Measurements from ENCODE around the gene VPS4A.

Gene VPS4A

DNA sequence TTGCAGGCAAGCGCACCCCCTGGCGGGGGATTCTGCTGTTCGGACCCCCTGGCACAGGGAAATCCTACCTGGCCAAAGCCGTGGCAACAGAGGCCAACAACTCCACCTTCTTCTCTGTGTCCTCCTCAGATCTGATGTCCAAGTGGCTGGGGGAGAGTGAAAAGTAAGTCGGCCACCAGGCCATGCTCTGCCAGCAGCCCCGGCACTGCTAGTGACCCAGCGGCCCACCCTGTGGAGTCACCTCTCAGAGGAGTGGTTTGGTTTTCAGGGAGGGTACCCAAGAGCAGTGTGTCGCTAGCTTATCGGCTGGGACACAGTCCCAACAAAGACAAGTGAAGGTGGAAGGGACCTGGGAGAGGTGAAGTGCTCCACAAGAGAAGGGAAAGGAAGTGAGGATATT lies 8.2 kb downstream of the VPS4A start:
- TF ChIP-seq CSDC2 (CRISPR knock-in tag; IDR thresholded peaks at IDR 0.05): no peak
- no peak for TF ChIP-seq ISL1 (CRISPR knock-in tag; IDR thresholded peaks at IDR 0.05)
- TF ChIP-seq TCF4 (CRISPR knock-in tag; IDR thresholded peaks at IDR 0.05; ENCODE audit: borderline replicate concordance): no peak
- no peak for TF ChIP-seq ZC3H10 (CRISPR knock-in tag; IDR thresholded peaks at IDR 0.05)
- TF ChIP-seq ESRRG (CRISPR knock-in tag; IDR thresholded peaks at IDR 0.05): no peak
- TF ChIP-seq, protein P1, sequence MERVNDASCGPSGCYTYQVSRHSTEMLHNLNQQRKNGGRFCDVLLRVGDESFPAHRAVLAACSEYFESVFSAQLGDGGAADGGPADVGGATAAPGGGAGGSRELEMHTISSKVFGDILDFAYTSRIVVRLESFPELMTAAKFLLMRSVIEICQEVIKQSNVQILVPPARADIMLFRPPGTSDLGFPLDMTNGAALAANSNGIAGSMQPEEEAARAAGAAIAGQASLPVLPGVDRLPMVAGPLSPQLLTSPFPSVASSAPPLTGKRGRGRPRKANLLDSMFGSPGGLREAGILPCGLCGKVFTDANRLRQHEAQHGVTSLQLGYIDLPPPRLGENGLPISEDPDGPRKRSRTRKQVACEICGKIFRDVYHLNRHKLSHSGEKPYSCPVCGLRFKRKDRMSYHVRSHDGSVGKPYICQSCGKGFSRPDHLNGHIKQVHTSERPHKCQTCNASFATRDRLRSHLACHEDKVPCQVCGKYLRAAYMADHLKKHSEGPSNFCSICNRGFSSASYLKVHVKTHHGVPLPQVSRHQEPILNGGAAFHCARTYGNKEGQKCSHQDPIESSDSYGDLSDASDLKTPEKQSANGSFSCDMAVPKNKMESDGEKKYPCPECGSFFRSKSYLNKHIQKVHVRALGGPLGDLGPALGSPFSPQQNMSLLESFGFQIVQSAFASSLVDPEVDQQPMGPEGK (CRISPR knock-in tag; IDR thresholded peaks at IDR 0.05; ENCODE audit: borderline replicate concordance): no peak
- no peak for TF ChIP-seq PPARA (CRISPR knock-in tag; IDR thresholded peaks at IDR 0.05; ENCODE audit: borderline replicate concordance)
- TF ChIP-seq, protein P2, sequence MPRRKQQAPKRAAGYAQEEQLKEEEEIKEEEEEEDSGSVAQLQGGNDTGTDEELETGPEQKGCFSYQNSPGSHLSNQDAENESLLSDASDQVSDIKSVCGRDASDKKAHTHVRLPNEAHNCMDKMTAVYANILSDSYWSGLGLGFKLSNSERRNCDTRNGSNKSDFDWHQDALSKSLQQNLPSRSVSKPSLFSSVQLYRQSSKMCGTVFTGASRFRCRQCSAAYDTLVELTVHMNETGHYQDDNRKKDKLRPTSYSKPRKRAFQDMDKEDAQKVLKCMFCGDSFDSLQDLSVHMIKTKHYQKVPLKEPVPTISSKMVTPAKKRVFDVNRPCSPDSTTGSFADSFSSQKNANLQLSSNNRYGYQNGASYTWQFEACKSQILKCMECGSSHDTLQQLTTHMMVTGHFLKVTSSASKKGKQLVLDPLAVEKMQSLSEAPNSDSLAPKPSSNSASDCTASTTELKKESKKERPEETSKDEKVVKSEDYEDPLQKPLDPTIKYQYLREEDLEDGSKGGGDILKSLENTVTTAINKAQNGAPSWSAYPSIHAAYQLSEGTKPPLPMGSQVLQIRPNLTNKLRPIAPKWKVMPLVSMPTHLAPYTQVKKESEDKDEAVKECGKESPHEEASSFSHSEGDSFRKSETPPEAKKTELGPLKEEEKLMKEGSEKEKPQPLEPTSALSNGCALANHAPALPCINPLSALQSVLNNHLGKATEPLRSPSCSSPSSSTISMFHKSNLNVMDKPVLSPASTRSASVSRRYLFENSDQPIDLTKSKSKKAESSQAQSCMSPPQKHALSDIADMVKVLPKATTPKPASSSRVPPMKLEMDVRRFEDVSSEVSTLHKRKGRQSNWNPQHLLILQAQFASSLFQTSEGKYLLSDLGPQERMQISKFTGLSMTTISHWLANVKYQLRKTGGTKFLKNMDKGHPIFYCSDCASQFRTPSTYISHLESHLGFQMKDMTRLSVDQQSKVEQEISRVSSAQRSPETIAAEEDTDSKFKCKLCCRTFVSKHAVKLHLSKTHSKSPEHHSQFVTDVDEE (CRISPR knock-in tag; IDR thresholded peaks at IDR 0.05): no peak
- no peak for TF ChIP-seq OSR1 (CRISPR knock-in tag; IDR thresholded peaks at IDR 0.05)
- no peak for TF ChIP-seq ARNTL (CRISPR knock-in tag; IDR thresholded peaks at IDR 0.05; ENCODE audit: borderline replicate concordance, low read depth)
- TF ChIP-seq GLIS3 (CRISPR knock-in tag; IDR thresholded peaks at IDR 0.05): no peak
- no peak for TF ChIP-seq TOX (CRISPR knock-in tag; IDR thresholded peaks at IDR 0.05; ENCODE audit: borderline replicate concordance)
- TF ChIP-seq, protein P3, sequence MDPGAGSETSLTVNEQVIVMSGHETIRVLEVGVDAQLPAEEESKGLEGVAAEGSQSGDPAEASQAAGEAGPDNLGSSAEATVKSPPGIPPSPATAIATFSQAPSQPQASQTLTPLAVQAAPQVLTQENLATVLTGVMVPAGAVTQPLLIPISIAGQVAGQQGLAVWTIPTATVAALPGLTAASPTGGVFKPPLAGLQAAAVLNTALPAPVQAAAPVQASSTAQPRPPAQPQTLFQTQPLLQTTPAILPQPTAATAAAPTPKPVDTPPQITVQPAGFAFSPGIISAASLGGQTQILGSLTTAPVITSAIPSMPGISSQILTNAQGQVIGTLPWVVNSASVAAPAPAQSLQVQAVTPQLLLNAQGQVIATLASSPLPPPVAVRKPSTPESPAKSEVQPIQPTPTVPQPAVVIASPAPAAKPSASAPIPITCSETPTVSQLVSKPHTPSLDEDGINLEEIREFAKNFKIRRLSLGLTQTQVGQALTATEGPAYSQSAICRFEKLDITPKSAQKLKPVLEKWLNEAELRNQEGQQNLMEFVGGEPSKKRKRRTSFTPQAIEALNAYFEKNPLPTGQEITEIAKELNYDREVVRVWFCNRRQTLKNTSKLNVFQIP (CRISPR knock-in tag; IDR thresholded peaks at IDR 0.05; ENCODE audit: borderline replicate concordance, low read depth): no peak
- TF ChIP-seq SNAI2 (CRISPR knock-in tag; IDR thresholded peaks at IDR 0.05): no peak
- TF ChIP-seq RARB (CRISPR knock-in tag; IDR thresholded peaks at IDR 0.05): no peak
- TF ChIP-seq ZNF8 (CRISPR knock-in tag; IDR thresholded peaks at IDR 0.05): no peak
- TF ChIP-seq ZFP30 (CRISPR knock-in tag; IDR thresholded peaks at IDR 0.05): no peak
- TF ChIP-seq ZNF565 (CRISPR knock-in tag; conservative IDR thresholded peaks at IDR 0.05; ENCODE audit: low read depth): no peak
- no peak for ATAC-seq

DNA sequence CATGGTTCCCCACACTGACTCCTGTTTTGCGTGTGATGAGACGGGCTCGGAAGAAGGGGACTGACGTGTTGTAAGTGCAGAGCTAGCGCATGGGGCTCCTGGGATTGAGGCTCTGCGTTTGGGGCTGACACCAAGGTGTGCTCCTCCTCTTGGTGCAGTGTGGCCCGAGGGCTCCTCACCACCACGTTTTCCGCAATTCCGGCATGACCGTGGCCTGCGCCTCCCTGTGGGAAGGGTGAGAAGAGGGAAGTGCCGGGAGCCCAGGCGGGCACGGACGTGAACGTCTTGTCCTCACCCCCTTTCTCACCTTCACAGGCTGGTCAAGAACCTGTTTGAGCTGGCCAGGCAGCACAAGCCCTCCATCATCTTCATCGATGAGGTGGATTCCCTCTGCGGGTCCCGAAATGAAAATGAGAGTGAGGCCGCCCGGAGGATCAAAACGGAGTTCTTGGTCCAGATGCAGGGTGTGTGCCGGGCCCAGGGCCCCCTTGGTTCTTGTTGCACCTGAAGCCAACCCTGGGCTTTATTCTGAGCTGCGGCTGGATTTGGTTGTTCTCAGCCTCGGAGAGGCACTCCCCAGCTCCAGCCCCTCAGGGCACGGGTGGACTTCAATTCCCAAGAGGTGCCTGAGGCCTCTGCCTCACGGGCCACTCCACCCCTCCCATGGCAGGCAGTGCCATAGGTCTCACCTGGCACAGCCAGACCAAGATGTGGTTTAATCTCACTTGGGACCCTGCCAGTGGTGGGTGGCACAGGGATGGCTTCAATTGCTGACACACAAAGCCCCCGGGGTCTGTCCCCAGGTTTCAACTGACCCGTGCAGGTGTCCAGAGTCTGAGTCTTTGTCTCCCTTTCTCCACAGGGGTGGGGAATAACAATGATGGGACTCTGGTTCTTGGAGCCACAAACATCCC lies 8.9 kb downstream of the VPS4A start:
- ATAC-seq: no peak
- TF ChIP-seq ESRRG (CRISPR knock-in tag; IDR thresholded peaks at IDR 0.05) (no peak), ZFP30 (CRISPR knock-in tag; IDR thresholded peaks at IDR 0.05) (no peak), ZC3H10 (CRISPR knock-in tag; IDR thresholded peaks at IDR 0.05) (no peak), CSDC2 (CRISPR knock-in tag; IDR thresholded peaks at IDR 0.05) (no peak), ISL1 (CRISPR knock-in tag; IDR thresholded peaks at IDR 0.05) (no peak), TCF4 (CRISPR knock-in tag; IDR thresholded peaks at IDR 0.05; ENCODE audit: borderline replicate concordance) (no peak), GLIS3 (CRISPR knock-in tag; IDR thresholded peaks at IDR 0.05) (no peak)
- TF ChIP-seq, protein P4, sequence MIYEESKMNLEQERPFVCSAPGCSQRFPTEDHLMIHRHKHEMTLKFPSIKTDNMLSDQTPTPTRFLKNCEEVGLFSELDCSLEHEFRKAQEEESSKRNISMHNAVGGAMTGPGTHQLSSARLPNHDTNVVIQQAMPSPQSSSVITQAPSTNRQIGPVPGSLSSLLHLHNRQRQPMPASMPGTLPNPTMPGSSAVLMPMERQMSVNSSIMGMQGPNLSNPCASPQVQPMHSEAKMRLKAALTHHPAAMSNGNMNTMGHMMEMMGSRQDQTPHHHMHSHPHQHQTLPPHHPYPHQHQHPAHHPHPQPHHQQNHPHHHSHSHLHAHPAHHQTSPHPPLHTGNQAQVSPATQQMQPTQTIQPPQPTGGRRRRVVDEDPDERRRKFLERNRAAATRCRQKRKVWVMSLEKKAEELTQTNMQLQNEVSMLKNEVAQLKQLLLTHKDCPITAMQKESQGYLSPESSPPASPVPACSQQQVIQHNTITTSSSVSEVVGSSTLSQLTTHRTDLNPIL (CRISPR knock-in tag; IDR thresholded peaks at IDR 0.05; ENCODE audit: low read depth): no peak
- TF ChIP-seq, protein P2 (CRISPR knock-in tag; IDR thresholded peaks at IDR 0.05): no peak
